Stomach (tissue), 9 donors: ENCODE data around the gene ANKRD44. TPM values are rescaled to one million over a fixed set of nuclear protein-coding genes. Genes with fewer than 3 reads are reported as not detected.

ENCODE experiments used
- DNase-seq, 2 donors: peaks; one replicate each; pipeline versions ENCODE4 v3.0.0 to v3.0.0-alpha.2; 2013 to 2019
- H3K27ac ChIP-seq, 5 donors: fragments of 200-600 bp in 4 of 5; sonication (generic) in 4 of 5; one replicate each; pipeline ENCODE4 v1.5.1; 2013 to 2019; ENCODE audit warnings: mild to moderate bottlenecking in 1 of 5, moderate library complexity in 1 of 5
- H3K27me3 ChIP-seq, 3 donors: fragments of 200-600 bp; sonication (generic); one replicate each; pipeline ENCODE4 v1.5.1; 2017 to 2019; ENCODE audit warnings: mixed run types in 1 of 3
- H3K36me3 ChIP-seq, 4 donors: fragments of 200-600 bp; sonication (generic); 1 replicate in 3 of 4; 2 replicates in 1 of 4; pipeline ENCODE4 v1.5.1; 2016 to 2019
- H3K4me1 ChIP-seq, 4 donors: fragments of 200-600 bp; sonication (generic); one replicate each; pipeline ENCODE4 v1.5.1; 2016 to 2019
- H3K4me3 ChIP-seq, 4 donors: fragments of 200-600 bp; sonication (generic) in 3 of 4; one replicate each; pipeline ENCODE4 v1.5.1; 2016 to 2019; ENCODE audit warnings: mild to moderate bottlenecking in 1 of 4
- H3K9me3 ChIP-seq, 4 donors: fragments of 200-600 bp; sonication (generic); one replicate each; pipeline ENCODE4 v1.5.1; 2016 to 2019
- CTCF ChIP-seq, 7 experiments: fragments of 450-650 bp in 4 of 7; fragments of 200-600 bp in 3 of 7; sonication (generic) in 3 of 7; IDR thresholded peaks; one replicate each; pipeline ENCODE4 v1.5.1; 2016 to 2019; ENCODE audit warnings: antibody characterized with exemption in 7 of 7, control low read depth in 2 of 7, mild to moderate bottlenecking in 1 of 7
- EP300 ChIP-seq: sonication (generic); formaldehyde crosslinking; IDR thresholded peaks from one replicate; pipeline ENCODE4 v1.6.1; 2017; ENCODE audit warnings: antibody characterized with exemption
- POLR2A ChIP-seq, 4 donors: fragments of 450-650 bp; IDR thresholded peaks; one replicate each; pipeline ENCODE4 v1.6.1; 2016; ENCODE audit warnings: antibody characterized with exemption in 4 of 4, control low read depth in 2 of 4, mild to moderate bottlenecking in 1 of 4, moderate library complexity in 1 of 4
- POLR2AphosphoS5 ChIP-seq, 3 donors: sonication (generic); formaldehyde crosslinking; IDR thresholded peaks; one replicate each; pipeline ENCODE4 v1.6.1; 2016; ENCODE audit warnings: antibody characterized with exemption in 3 of 3
- WGBS, 5 donors: extraction: QIAGEN DNeasy Blood & Tissue Kit in 3 of 5; methylation state at CpG; one replicate each; pipeline versions ENCODE4 v1.1.5 to v1.1.7; 2013 to 2018; 5-methylcytosine and 5-hydroxymethylcytosine counted together
- intact Hi-C: fragments of 100-400 bp; cut with DNase I; formaldehyde crosslinking; loops from one replicate; pipeline ENCODE4 v1.15.1; 2023; ENCODE audit warnings: low total_unique reads
- polyA plus RNA-seq, 3 donors: library from polyadenylated mRNA; stranded (reverse); fragments of 200-250 nt; gene quantifications; one replicate each; pipeline ENCODE4 v1.2.3, GENCODE V29; 2013
- total RNA-seq, 5 donors: library from RNA; depleted of rRNA; stranded (reverse); fragments of >200 nt; gene quantifications; one replicate each; pipeline versions ENCODE4 v1.1.0 to v1.2.3, GENCODE V29; 2014 to 2016
- donor health status: healthy with polysubstance abuse.
- donor health status: Bipolar disorder and iron deficiency.
- donor health status: healthy.

Gene ANKRD44
- total and polyA plus RNA-seq, 8 donors, result 1.2 to 58.4 (median 7.0) TPM

GRCh38 chr2:197116306-197116879 is 194.2 kb downstream of the ANKRD44 start:
- 78 to 93% (median 86%) methylated on average over 10 of the region's 10 CpGs for WGBS, 5 donors
- no peaks in the 10 kb centered on the region for H3K9me3 ChIP-seq
- intact Hi-C loops, result loop anchor here (10.0 kb wide), 1 partner anchor 48 kb away; no protein-coding TSS in a partner anchor
- H3K4me3 ChIP-seq, result no peak overlapping the region
- peaks cover 0 to 7% (median 0%) of the 10 kb centered on the region in 4 donors for H3K4me1 ChIP-seq
- H3K27ac ChIP-seq, result no peak overlapping the region
- no peak for DNase-seq
- TF ChIP-seq POLR2AphosphoS5 (IDR thresholded peaks at IDR 0.05) (no peak), CTCF (IDR thresholded peaks at IDR 0.05) (no peak), EP300 (no peak), POLR2A (IDR thresholded peaks at IDR 0.05) (no peak)
- H3K27me3 ChIP-seq, result no peaks in the 10 kb centered on the region
- H3K36me3 ChIP-seq, result peaks cover 0 to 28% (median 24%) of the 10 kb centered on the region in 4 donors

GRCh38 chr2:197115325-197115724 is 195.3 kb downstream of the ANKRD44 start:
- TF ChIP-seq POLR2A (IDR thresholded peaks at IDR 0.05) (no peak), CTCF (IDR thresholded peaks at IDR 0.05) (no peak), EP300 (no peak), POLR2AphosphoS5 (IDR thresholded peaks at IDR 0.05) (no peak)
- Histone ChIP-seq H3K4me1 (peaks cover 0 to 7% (median 0%) of the 10 kb centered on the region in 4 donors), H3K4me3 (no peak overlapping the region), H3K36me3 (peaks cover 0 to 17% (median 16%) of the 10 kb centered on the region in 4 donors), H3K27me3 (no peaks in the 10 kb centered on the region), H3K9me3 (no peaks in the 10 kb centered on the region), H3K27ac (no peak overlapping the region)
- intact Hi-C loops, result loop anchor here (10.0 kb wide), 1 partner anchor 49 kb away; no protein-coding TSS in a partner anchor
- DNase-seq, result no peak

- WGBS, 5 donors, result 0 to 12% (median 4%) methylated on average over 1 of the region's 1 CpG
Measured at GRCh38 chr2:197113275-197113711, 197.3 kb downstream of the ANKRD44 start.

GRCh38 chr2:197109326-197109725 is 201.3 kb downstream of the ANKRD44 start:
- Histone ChIP-seq H3K9me3 (no peaks in the 10 kb centered on the region), H3K4me1 (peaks cover 0 to 34% (median 11%) of the 10 kb centered on the region in 4 donors), H3K27ac (peak overlapping the region in 2 of 5 donors; percentile 19 to 70), H3K36me3 (peaks cover 0 to 21% (median 6%) of the 10 kb centered on the region in 4 donors), H3K27me3 (no peaks in the 10 kb centered on the region), H3K4me3 (no peak overlapping the region)
- intact Hi-C loops, result no loop called here
- TF ChIP-seq POLR2A (IDR thresholded peaks at IDR 0.05), result no peak
- TF ChIP-seq CTCF (IDR thresholded peaks at IDR 0.05), result no peak
- no peak for TF ChIP-seq POLR2AphosphoS5 (IDR thresholded peaks at IDR 0.05)
- TF ChIP-seq EP300, result no peak
- DNase-seq, result no peak
- 70 to 82% (median 82%) methylated on average over 2 of the region's 2 CpGs for WGBS, 5 donors

More at GRCh38 chr2:197113275-197113711, 197.3 kb downstream of the ANKRD44 start:
- no peaks in the 10 kb centered on the region for H3K27me3 ChIP-seq
- no peaks in the 10 kb centered on the region for H3K9me3 ChIP-seq
- H3K36me3 ChIP-seq, result peaks cover 0 to 19% (median 13%) of the 10 kb centered on the region in 4 donors
- DNase-seq, result peak in 1 of 2 donors; percentile 61
- H3K27ac ChIP-seq, result no peak overlapping the region
- peaks cover 0 to 18% (median 3%) of the 10 kb centered on the region in 4 donors for H3K4me1 ChIP-seq
- intact Hi-C loops, result loop anchor here (5.0 to 10.0 kb wide), 2 partner anchors 52 to 264 kb away; no protein-coding TSS in a partner anchor
- TF ChIP-seq POLR2A (IDR thresholded peaks at IDR 0.05), result no peak
- TF ChIP-seq CTCF (IDR thresholded peaks at IDR 0.05), result peak in 5 of 7 experiments; percentile 14 to 67 (median 35)
- no peak overlapping the region for H3K4me3 ChIP-seq
